Measurements from ENCODE around the gene PDE4DIP.
"Not testable (repeated sequence)": the region's sequence is repeated elsewhere in the genome, so short reads cannot be mapped to it uniquely, and the experiment has no call there.

GRCh38 chr1:148967580-148967979, 123.4 kb downstream of the PDE4DIP start:
- TF ChIP-seq, protein P1, sequence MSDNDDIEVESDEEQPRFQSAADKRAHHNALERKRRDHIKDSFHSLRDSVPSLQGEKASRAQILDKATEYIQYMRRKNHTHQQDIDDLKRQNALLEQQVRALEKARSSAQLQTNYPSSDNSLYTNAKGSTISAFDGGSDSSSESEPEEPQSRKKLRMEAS (IDR thresholded peaks at IDR 0.05; ENCODE audit: insufficient read depth, insufficient read length): not testable (repeated sequence)
- TF ChIP-seq, protein P2, sequence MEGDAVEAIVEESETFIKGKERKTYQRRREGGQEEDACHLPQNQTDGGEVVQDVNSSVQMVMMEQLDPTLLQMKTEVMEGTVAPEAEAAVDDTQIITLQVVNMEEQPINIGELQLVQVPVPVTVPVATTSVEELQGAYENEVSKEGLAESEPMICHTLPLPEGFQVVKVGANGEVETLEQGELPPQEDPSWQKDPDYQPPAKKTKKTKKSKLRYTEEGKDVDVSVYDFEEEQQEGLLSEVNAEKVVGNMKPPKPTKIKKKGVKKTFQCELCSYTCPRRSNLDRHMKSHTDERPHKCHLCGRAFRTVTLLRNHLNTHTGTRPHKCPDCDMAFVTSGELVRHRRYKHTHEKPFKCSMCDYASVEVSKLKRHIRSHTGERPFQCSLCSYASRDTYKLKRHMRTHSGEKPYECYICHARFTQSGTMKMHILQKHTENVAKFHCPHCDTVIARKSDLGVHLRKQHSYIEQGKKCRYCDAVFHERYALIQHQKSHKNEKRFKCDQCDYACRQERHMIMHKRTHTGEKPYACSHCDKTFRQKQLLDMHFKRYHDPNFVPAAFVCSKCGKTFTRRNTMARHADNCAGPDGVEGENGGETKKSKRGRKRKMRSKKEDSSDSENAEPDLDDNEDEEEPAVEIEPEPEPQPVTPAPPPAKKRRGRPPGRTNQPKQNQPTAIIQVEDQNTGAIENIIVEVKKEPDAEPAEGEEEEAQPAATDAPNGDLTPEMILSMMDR (IDR thresholded peaks at IDR 0.05; ENCODE audit: extremely low read depth in 1 of 2, insufficient read depth in 1 of 2, low read depth in 1 of 2, low read length in 2 of 2): not testable (repeated sequence)
- TF ChIP-seq POLR2A (IDR thresholded peaks at IDR 0.05; ENCODE audit: low read depth, low read length): not testable (repeated sequence)

Measured in endothelial cell of umbilical vein (primary cell).